Endometrium (tissue), 2 donors: ENCODE measurements around the gene HSD17B3.
A peak's percentile ranks its signal among the peaks of the same experiment; 100 is the strongest.
"Not testable (repeated sequence)": the region's sequence is repeated elsewhere in the genome, so short reads cannot be mapped to it uniquely, and the experiment has no call there.

Experiments used
- FAIRE-seq: peaks from 2 replicates; lab custom pipeline; 2012; peaks lifted over from hg19 to GRCh38; lab: Jason Lieb, UNC
- donor health status: control.
- donor health status: control.

The HSD17B3 gene

DNA sequence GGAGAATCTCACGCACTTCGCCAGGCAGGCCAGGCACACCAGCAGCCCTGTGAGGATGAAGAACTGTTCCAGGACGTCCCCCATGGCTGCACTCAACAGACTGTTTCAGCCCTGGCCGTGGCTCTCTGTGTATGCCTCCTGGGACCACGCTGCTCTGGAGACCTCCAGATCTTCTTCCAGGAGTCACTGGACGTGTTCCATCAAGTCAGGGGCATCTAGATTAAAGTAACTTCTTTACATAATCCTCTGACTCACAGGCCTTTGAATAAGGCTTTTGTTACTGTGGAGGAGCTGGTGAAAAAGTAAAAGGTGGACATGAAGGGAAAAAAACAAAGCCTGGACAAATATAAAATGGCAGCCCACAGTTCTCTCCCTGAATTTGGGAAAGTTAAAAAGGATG lies at the start of gene HSD17B3:
TSS of gene HSD17B3 (minus strand) at position 156 of the 400 bp plus-strand sequence. CDS start at position 84, 72 bp downstream.
- no peak for FAIRE-seq

DNA sequence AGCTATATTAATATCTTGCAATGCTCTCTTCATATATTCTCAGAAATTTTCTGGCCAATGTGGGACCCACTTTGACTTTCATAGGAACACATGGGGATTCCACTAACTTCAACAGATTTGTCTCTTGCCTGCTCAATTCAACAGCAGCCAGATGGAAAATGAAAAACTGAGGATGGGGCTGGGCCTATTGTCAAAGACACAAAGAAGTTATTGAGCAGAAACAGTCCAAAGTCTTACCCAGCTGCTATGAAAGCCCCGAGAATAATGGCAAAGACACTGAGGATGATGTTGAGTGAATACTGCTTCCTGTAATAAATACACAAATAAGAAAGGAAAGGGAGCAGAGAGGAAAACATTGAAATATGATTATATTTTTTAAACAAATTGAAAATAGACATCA lies 48.9 kb upstream of the HSD17B3 start:
- FAIRE-seq = no peak

DNA sequence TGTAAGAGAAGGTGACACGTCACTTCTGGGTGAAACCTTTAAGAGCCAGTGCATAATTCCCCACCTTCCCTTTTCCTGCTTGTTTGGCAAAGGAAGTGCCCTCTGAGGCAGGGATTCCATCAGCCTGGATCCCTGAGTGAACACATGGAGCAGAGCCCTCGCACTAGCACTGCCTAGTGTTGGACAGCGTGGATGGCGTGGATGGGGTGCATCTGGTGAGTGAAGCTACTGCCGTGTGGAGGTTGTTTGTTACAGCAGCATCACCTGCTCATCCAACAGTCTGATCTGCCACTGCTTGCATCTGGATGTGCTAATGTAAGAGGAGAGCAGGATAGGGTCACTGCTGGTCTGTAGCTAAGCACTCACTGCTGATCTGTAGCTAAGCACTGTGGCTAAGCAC lies 46.3 kb upstream of the HSD17B3 start:
- FAIRE-seq = no peak

DNA sequence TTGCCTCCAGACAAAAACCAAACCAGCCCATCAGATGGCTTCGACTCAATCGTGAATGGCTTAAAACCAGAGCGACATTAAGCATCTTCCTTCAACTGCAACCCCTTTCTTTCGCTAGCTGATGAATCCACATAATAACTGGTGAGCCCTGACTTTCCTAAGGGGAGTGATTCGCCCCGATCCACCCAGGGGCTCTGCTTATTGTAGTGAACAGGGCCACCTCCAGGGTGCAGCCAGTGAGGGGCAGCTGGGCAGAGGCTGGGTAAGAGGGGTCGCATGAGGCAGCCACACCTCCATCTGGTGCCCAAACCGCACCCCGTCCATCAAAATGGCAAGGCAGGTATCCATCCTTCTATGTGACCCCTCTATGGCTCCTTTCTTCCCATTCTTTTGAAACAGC lies 43.6 kb upstream of the HSD17B3 start:
- no peak for FAIRE-seq

DNA sequence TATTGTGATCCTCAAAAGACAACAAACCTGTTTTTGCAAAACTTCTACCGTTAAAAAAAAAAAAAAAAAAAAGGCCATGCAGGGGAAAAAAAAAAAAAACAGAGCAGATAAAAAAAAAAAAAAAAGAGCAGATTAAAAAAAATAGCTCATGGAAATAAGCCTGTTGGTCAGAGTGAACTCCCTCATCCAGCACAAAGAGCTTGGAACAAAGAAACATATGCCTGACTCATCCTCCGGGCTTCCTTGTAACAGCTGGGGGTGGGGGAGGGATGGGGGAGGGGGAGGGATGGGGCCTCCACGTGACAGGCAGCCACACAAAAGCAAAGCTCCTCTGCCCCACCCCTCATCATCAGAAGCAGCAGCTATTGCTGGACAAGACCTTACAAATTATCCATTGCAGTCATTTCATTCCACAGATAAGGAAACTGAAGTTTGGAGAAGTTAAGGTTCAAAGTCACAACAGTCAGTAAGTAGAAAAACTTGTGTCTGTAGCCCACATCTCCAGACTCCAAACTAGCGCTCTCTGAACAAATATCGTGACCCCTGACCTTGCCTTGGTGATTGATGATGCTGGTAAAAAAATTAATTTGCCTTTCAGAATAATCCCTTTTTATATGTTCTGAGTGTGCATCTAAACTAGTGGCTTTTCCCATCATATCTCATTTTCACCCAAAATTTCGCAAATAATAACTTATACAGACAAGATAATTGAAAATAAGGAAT lies 42.6 kb upstream of the HSD17B3 start:
- FAIRE-seq = no peak

DNA sequence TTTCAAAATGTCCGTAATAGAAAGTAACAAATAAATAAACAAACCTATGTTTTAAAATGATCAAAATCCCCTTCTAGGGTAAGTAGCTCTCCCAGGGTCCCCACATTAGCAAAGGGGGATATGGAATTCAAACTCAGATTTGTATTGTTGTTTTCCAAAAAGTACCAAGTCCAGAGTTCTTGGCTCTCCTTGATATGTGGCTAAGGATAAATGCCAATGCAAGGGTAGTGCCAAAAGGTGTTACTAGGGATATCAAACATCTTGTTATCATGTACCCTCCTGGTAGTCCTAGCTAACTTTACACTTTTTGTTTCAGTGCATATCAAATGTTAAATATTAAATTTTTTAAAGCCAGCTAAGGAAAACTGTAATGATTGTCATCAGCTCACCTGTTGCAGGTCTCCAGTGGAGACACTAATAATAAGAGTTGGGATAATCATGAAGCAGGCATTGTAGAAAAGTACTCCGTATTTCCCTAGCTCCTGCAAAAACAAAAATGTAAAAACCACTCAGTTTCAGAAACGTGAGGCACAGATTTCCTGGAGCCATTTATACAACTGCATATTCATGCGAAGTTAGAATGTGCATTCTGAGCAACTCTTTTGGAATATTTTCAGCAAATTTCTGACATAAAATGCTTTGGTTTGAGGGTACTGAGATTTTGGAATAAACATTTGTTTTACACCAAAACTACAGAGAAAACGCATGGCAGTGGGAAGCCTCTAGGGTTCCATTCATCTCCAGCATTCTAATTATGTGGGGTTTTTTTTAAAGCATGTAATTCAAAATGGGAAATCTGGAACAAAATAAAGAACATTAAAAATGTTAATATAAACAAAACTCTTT lies 41.8 kb upstream of the HSD17B3 start:
- peak; percentile 18 for FAIRE-seq

DNA sequence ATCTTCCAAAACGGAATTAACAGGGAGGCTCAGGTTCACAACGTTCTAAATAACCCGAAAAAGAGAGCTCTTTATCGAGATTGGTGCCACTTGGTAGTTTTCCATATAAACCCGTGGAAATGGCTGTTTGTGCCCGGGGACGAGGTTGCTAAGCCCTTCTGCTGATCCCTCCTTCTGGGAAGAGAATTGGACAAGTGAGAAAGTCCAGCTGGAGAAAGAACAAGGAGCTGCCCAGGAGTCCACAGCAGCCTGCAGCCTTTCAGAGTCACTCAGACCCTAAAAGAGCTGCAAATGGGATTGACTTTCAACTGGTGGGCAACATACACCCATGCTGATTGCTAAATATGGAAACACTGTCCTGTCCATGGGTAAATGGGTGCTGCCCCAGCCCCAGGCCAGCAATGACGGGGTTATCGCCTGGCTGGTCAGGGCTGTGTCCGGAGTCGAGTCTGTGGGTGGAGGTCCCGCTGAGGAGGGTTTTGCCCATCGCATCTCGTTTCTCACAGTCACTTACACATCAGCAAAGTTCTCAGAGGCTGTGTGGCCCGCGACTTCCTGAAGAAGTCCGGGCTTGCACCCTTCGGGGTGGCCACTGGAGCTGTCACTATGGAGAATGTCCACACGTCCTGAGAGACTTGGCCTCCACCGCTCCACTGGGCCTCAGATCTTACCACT lies 40.7 kb upstream of the HSD17B3 start:
- FAIRE-seq = no peak

DNA sequence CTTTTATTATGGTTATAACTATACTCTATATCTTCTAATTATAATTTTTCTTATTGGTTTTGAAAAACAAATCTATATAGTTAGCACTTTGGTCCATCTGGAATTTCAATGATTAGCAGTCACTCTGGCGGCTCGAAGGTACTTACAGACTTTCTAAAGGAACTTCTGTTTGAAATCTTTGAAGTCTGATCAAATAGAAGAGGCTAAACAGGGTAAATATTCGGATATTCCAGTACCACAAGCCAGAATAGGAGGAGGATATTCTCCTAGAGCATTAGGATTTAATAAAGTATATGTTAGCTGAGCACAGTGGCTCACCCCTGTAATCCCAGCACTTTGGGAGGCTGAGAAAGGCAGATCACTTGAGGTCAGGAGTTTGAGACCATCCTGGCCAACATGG lies 38.7 kb upstream of the HSD17B3 start:
- no peak for FAIRE-seq

DNA sequence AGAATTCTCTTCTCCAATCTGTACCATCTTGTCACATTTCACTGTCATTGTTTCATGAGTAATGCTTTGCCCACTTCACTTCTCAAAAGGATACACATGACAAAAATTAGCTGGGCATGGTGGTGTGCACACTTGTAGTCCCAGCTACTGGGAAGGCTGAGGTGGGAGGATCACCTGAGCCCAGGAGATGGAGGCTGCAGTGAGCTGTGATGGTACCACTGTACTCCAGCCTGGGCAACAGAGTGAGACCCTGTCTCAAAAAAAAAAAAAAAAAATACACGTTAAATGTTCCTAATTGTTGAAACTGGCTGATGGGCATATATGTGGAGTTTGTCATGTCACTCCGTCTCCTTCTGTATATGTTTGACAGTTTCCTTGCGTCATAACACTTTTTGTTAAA lies 36.3 kb upstream of the HSD17B3 start:
- FAIRE-seq = no peak

DNA sequence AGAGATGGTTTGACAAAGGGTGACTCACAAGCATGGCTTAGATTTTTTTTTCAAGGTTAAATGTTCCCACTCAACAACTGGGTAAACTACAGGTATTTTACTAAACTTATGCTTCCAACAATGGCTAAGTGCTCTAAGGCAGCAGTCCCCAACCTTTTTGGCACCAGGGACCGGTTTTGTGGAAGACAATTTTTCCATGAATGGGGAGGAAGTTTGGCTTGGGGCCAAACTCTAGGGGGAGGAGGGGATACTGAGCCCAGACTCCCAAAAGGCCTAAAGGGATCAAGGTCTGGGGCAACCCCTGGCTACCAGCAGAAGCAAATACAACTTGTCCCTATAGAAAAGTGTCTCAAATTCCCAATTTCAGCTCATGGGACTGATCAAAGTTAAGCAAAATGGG lies 32.0 kb upstream of the HSD17B3 start:
- FAIRE-seq = no peak

DNA sequence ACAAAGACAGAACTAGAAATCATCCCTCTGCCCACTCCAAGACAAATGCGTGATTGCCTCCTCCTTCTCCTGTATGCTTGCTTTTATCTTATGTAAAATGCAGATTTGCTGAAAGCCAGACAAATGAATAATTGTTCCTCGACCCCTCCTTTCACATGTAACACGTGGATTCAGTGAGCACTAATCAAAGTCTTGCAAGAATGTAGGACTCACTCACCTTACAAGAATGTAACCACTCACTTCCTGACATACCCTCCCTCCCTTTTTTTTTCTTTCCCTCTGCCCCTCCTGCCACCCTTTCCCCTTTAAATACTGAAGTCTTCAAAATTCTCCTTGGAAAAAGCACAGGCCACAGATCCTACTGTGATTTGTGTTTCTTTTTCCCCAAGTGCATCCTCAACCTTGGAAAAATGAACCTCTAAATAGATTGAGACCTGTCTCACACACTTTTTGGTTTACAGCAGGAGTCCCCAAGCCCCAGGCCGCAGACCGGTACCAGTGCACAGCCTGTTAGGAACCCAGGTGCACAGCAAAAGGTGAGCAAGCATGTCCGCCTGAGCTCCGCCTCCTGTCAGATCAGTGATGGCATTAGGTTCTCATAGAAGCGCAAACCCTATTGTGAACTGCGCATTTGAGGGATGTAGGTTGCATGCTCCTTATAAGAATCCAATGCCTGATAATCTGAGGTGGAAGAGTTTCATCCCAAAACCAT lies 29.4 kb upstream of the HSD17B3 start:
- FAIRE-seq = no peak

DNA sequence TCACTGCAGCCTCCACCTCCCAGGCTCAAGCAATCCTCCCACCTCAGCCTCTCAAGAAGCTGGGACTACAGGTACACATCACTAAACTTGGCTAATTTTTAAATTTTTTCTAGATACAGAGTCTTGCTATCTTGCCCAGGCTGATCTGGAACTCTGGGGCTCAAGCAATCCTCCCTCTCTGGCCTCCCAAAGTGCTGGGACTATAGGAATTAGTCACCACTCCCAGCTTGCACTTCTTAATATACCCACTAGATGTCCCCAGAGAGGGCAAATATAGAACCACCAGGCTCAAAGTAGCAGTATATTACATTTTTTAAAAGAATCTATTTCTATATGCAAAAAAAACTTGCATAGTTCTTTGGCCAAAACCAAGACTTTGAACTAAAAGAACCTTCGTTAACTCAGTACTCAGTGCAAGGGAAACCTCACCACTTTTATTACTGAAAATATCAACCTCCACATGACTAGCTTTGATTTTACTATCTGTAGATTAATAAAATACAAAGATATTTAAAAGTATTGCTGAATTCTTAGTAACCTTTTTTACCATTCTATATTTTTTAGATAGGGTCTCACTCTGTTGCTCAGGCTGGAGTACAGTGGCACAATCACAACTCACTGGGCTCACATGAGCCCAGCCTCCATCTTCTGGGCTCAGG lies 25.8 kb upstream of the HSD17B3 start:
- FAIRE-seq = peak; percentile 66

DNA sequence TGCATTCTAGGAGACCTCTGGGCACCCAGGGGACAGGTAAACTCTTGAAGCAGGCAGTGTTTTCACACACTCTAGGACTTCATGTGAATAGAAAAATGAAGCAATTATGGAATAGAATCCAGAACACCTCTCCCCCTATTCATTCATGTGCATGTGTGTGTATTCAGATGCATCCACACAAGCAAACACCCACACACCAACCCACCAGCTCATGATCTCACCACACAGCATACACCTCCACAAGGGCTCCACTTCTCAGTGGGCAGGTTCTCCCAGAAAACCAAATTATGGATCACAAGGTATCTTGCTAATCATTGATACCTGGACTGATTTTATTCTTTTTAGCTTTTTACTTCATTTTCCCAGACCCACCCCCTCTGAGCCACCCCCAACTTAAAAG lies 21.2 kb upstream of the HSD17B3 start:
- FAIRE-seq = no peak

DNA sequence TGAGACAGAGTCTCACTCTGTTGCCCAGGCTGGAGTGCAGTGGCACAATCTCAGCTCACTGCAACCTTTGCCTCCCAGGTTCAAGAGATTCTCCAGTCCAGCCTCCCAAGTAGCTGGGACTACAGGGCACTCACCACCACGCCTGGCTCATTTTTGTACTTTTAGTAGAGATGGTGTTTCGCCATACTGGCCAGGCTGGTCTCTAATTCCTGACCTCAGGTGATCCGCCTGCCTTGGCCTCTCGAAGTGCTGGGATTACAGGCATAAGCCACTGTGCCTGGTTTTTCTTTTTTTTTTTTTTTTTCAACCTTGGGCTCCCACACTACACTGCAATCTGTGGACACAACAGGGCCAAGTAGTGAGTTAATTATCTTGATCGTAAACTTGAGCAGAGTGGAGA lies 20.8 kb upstream of the HSD17B3 start:
- not testable (repeated sequence) for FAIRE-seq

DNA sequence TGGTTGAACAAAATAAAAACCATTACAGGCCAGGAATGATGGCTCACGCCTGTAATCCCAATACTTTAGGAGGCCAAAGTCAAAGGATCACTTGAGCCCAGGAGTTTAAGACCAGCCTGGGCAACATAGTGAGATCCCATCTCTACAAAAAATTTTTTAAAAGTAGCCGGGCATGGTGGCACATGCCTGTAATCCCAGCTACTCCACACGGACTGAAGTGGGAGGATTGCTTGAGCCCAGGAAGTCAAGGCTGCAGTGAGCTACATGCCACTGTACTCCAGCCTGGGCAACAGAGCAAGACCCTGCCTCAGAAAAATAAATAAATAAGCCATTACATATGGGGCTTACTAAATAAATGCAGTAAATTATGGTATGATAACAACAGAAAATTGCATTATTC lies 20.2 kb upstream of the HSD17B3 start:
- FAIRE-seq = not testable (repeated sequence)

DNA sequence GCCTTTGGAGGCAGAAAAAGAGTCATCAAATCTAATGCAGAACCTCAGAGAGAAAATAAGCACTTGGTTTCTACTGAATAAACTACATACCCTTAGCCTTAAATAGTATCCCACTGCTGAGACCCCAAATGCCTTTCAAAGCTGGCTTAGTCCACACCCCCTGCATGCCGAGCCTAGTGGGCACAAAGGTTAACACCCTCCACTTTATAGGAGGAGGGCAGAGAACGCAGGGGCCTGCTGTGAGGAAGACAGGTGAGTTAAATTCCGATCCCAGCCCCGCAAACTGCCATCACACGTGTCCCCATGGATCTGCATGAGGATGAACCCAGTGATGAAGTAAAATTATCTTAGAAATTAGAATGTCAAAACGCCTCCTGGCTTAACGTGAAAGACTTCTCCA lies 19.5 kb upstream of the HSD17B3 start:
- no peak for FAIRE-seq

DNA sequence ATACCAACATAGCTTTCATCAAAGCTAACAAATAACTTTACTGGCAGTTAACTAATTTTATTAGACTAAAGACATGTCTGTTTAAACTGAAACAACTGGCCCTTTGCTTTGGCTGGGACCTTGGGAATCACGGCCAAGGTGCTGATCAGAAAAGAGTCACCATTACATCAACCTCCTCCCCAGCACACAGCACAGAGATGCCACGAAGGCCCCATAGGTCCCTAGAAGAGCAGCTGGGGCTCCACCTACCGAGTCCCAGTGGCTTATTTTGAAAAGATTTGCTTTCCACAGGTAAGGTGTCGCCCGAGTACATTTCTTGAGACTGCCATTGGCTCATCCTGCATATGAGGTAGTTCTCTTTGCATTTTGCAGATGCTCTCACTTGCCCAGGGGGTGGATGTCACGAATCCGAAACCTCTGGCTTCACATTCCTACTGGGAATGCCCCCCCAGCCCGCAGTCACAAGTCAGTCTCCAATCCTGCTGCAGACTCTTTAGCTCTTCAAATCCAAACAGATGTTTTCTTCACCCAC lies 18.8 kb upstream of the HSD17B3 start:
- FAIRE-seq = no peak

DNA sequence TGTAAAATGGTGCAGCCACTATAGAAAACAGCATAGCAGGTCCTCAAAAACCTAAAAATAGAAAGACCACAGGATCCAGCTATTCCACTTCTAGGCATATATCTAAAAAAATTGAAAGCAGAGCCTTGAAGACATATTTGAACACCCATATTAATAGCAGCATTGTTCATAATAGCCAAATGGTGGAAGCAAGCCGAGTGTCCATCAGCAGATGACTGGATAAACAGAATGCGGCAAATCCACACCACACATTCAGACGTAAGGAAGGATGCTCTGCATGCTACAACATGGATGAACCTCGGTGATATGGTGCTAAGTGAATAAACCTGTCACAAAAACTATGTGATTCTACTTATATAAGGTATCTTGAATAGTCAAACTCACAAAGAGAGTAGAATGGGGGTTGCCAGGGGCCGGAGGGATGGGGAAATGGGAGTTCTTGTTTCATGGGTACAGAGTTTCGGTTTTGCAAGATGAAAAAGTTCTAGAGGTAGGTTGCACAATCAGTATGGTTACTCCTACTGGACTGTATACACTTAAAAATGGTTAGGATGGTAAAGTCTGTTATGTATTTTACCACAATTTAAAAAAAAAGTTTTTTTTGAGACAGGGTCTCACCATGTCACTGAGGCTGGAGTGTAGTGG lies 17.1 kb upstream of the HSD17B3 start:
- FAIRE-seq = no peak

DNA sequence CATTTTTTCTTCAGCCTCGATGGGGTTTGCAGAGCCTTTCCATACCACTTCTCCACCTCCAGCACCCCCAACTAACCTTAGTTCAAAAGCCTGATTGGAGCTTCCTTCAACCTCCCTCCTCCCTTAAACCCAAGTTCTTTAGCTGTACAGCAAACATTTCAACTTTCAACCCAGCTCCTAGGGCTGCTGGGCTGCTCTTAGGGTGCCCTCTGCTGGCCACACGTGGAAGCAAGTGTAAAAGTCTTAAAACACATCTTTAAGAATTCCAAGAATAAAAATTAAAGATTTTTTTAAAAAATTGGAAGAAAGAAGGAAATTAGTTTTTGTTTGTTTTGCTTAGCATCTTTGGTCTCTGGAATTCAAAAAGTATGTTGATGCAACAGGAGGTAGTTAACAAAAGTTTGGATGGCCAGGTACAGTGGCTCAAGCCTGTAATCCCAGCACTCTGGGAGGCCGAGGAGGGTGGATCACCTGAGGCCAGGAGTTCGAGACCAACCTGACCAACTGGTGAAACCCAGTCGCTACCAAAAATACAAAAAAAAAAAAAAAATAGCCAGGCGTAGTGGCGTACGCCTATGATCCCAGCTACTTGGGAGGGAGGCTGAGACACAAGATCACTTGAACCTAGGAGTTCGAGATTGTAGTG lies 15.5 kb upstream of the HSD17B3 start:
- peak; percentile 90 for FAIRE-seq

DNA sequence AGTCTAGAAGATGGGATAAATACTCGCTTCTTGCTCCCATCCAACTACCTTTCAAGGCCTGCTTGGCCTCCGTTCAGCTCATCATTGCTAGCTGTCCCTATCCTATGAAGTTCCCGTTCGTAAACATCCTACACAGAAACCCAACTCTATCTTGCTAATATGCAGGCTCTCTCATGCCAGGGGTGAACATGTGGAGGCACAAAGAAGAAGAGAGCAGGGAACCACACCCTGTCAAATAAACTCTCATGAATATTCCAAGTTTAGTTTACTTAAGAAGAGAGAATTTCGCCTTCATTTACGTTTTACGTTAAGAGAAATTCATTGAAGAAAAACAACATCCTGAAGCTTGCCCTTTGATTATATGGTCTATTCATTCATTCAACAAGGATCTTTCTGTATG lies 7.9 kb upstream of the HSD17B3 start:
- no peak for FAIRE-seq

DNA sequence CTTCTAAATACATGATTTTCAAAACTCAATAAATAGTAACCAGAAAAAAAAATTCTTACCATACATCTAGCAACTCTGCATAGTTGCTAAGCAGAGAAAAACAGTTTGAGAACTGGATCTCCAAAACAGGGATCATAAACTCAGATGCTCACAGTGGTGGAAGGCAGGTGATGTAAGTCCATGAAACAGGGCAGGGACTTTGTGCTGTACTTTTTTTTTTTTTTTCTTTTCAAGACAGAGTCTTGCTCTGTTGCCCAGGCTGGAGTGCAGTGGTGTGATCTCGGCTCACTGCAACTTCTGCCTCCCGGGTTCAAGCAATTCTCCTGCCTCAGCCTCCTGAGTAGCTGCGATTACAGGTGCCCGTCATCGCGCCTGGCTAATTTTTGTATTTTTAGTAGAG lies 5.0 kb upstream of the HSD17B3 start:
- not testable (repeated sequence) for FAIRE-seq
